Measurements from ENCODE around the gene HDAC9.

GRCh38 chr7:18555120-18555519, 59.6 kb downstream of the HDAC9 start:
- TF ChIP-seq CTCF (IDR thresholded peaks at IDR 0.05; ENCODE audit: insufficient read depth, low read length, poor library complexity, severe bottlenecking), result no peak
- no peak for TF ChIP-seq EZH2phosphoT487 (conservative IDR thresholded peaks at IDR 0.05; ENCODE audit: low read length)
